Sigmoid colon (tissue), 7 donors: ENCODE data around the gene MESP2. TPM values are rescaled to one million over a fixed set of nuclear protein-coding genes. Genes with fewer than 3 reads are reported as not detected.

Experiments used
- DNase-seq: peaks from one replicate; pipeline ENCODE4 v3.0.0-alpha.2; 2019
- H3K27ac ChIP-seq, 4 donors: fragments of 200-600 bp; sonication (generic); one replicate each; pipeline ENCODE4 v1.5.1; 2016 to 2019; ENCODE audit warnings: mild to moderate bottlenecking in 1 of 4
- H3K27me3 ChIP-seq, 3 donors: fragments of 200-600 bp; sonication (generic); one replicate each; pipeline ENCODE4 v1.5.1; 2019; ENCODE audit warnings: mild to moderate bottlenecking in 1 of 3
- H3K36me3 ChIP-seq, 4 donors: fragments of 200-600 bp; sonication (generic); one replicate each; pipeline ENCODE4 v1.5.1; 2016 to 2019
- H3K4me1 ChIP-seq, 4 donors: fragments of 200-600 bp; sonication (generic); one replicate each; pipeline ENCODE4 v1.5.1; 2017 to 2019
- H3K4me3 ChIP-seq, 4 donors: fragments of 200-600 bp; sonication (generic); one replicate each; pipeline ENCODE4 v1.5.1; 2017 to 2019; ENCODE audit warnings: mild to moderate bottlenecking in 2 of 4, moderate library complexity in 1 of 4
- H3K9me3 ChIP-seq, 4 donors: fragments of 200-600 bp in 3 of 4; sonication (generic) in 3 of 4; one replicate each; pipeline versions ENCODE4 v1.5.1 to v1.6.1; 2013 to 2019
- CTCF ChIP-seq, 4 experiments: fragments of 450-650 bp in 3 of 4; fragments of 200-600 bp in 1 of 4; IDR thresholded peaks; one replicate each; pipeline ENCODE4 v1.5.1; 2016 to 2019; ENCODE audit warnings: antibody characterized with exemption in 4 of 4, mild to moderate bottlenecking in 3 of 4, moderate library complexity in 2 of 4
- EP300 ChIP-seq, 4 donors: sonication (generic); formaldehyde crosslinking; IDR thresholded peaks; one replicate each; pipeline ENCODE4 v1.6.1; 2017; ENCODE audit warnings: antibody characterized with exemption in 4 of 4
- POLR2A ChIP-seq, 2 donors: fragments of 450-650 bp; IDR thresholded peaks; one replicate each; pipeline ENCODE4 v1.6.1; 2016; ENCODE audit warnings: antibody characterized with exemption in 2 of 2, mild to moderate bottlenecking in 2 of 2, moderate library complexity in 2 of 2
- POLR2AphosphoS5 ChIP-seq, 4 donors: sonication (generic); formaldehyde crosslinking; IDR thresholded peaks; one replicate each; pipeline ENCODE4 v1.6.1; 2017; ENCODE audit warnings: antibody characterized with exemption in 4 of 4
- WGBS, 2 donors: extraction: QIAGEN DNeasy Blood & Tissue Kit; methylation state at CpG; one replicate each; pipeline ENCODE4 v1.1.7; 2013; 5-methylcytosine and 5-hydroxymethylcytosine counted together
- intact Hi-C: fragments of 100-400 bp; cut with DNase I; formaldehyde crosslinking; loops from one replicate; pipeline ENCODE4 v1.15.1; 2023
- polyA plus RNA-seq, 3 donors: library from polyadenylated mRNA; stranded (reverse); fragments of 200-250 nt; gene quantifications; one replicate each; pipeline ENCODE4 v1.2.3, GENCODE V29; 2013
- total RNA-seq, 4 donors: library from RNA; depleted of rRNA; stranded (reverse); fragments of >200 nt; gene quantifications; one replicate each; pipeline ENCODE4 v1.1.0, GENCODE V29; 2016
- donor health status: healthy with polysubstance abuse.
- donor health status: Bipolar disorder and iron deficiency.
- donor health status: healthy.

MESP2 gene
- total and polyA plus RNA-seq, 7 donors = 1.3 to 1.8 TPM; not detected in 5

GRCh38 chr15:89810837-89811236 is 34.7 kb downstream of the MESP2 start:
- H3K4me1 ChIP-seq = peaks cover 0 to 15% (median 11%) of the 10 kb centered on the region in 4 donors
- no peak for DNase-seq
- no peak for TF ChIP-seq CTCF (IDR thresholded peaks at IDR 0.05)
- H3K36me3 ChIP-seq = no peaks in the 10 kb centered on the region
- H3K4me3 ChIP-seq = no peak overlapping the region
- H3K9me3 ChIP-seq = peaks cover 0 to 6% (median 2%) of the 10 kb centered on the region in 4 donors
- intact Hi-C loops = no loop called here
- peaks cover 16 to 33% (median 29%) of the 10 kb centered on the region in 3 donors for H3K27me3 ChIP-seq
- 96% methylated on average over 7 of the region's 7 CpGs for WGBS, 2 donors
- H3K27ac ChIP-seq = no peak overlapping the region

GRCh38 chr15:89812011-89812846 is 36.1 kb downstream of the MESP2 start:
- WGBS, 2 donors = 17 to 63% methylated on average over 8 of the region's 8 CpGs
- Histone ChIP-seq H3K9me3 (peaks cover 0 to 9% (median 2%) of the 10 kb centered on the region in 4 donors), H3K27me3 (peaks cover 16 to 47% (median 39%) of the 10 kb centered on the region in 3 donors), H3K27ac (peak overlapping the region in 1 of 4 donors; percentile 57), H3K36me3 (no peaks in the 10 kb centered on the region), H3K4me1 (peaks cover 0 to 15% (median 11%) of the 10 kb centered on the region in 4 donors), H3K4me3 (no peak overlapping the region)
- intact Hi-C loops = no loop called here
- DNase-seq = peak; percentile 83
- no peak for TF ChIP-seq EP300 (IDR thresholded peaks at IDR 0.05)
- peak in 3 of 4 donors; percentile 6 to 50 (median 11) for TF ChIP-seq POLR2AphosphoS5 (IDR thresholded peaks at IDR 0.05)

- Histone ChIP-seq H3K4me3 (no peak overlapping the region), H3K9me3 (peaks cover 0 to 9% (median 2%) of the 10 kb centered on the region in 4 donors), H3K27ac (peak overlapping the region in 1 of 4 donors; percentile 57), H3K4me1 (peaks cover 0 to 15% (median 11%) of the 10 kb centered on the region in 4 donors), H3K36me3 (no peaks in the 10 kb centered on the region), H3K27me3 (peaks cover 16 to 54% (median 43%) of the 10 kb centered on the region in 3 donors)
- intact Hi-C loops = no loop called here
- 96% methylated on average over 7 of the region's 7 CpGs for WGBS, 2 donors
- no peak for DNase-seq
- TF ChIP-seq POLR2A (IDR thresholded peaks at IDR 0.05) = no peak
- no peak for TF ChIP-seq POLR2AphosphoS5 (IDR thresholded peaks at IDR 0.05)
- TF ChIP-seq EP300 (IDR thresholded peaks at IDR 0.05) = no peak
- TF ChIP-seq CTCF (IDR thresholded peaks at IDR 0.05) = no peak
Measured at GRCh38 chr15:89812847-89813320, 36.8 kb downstream of the MESP2 start.

- intact Hi-C loops = no loop called here
- Histone ChIP-seq H3K4me3 (peak overlapping the region in 3 of 4 donors; percentile 36 to 51 (median 50)), H3K27ac (peak overlapping the region in 2 of 4 donors; percentile 55), H3K27me3 (peaks cover 16 to 58% (median 43%) of the 10 kb centered on the region in 3 donors), H3K9me3 (peaks cover 0 to 9% (median 2%) of the 10 kb centered on the region in 4 donors), H3K4me1 (peaks cover 0 to 15% (median 11%) of the 10 kb centered on the region in 4 donors), H3K36me3 (no peaks in the 10 kb centered on the region)
- TF ChIP-seq CTCF (IDR thresholded peaks at IDR 0.05) (no peak), POLR2A (IDR thresholded peaks at IDR 0.05) (no peak), POLR2AphosphoS5 (IDR thresholded peaks at IDR 0.05) (no peak), EP300 (IDR thresholded peaks at IDR 0.05) (no peak)
- 83 to 88% methylated on average over 13 of the region's 13 CpGs for WGBS, 2 donors
- DNase-seq = no peak
Measured at GRCh38 chr15:89813381-89814111, 37.4 kb downstream of the MESP2 start.
